ENCODE measurements around the gene TAOK3. TPM values are rescaled to one million over a fixed set of nuclear protein-coding genes. Genes with fewer than 3 reads are reported as not detected.

TAOK3 gene
- total and polyA plus RNA-seq, 9 of the 15 experiments (the other 6 are each of a cell fraction or from before 2014, with no cell fraction given) = 24.3 to 83.5 (median 47.1) TPM

DNA sequence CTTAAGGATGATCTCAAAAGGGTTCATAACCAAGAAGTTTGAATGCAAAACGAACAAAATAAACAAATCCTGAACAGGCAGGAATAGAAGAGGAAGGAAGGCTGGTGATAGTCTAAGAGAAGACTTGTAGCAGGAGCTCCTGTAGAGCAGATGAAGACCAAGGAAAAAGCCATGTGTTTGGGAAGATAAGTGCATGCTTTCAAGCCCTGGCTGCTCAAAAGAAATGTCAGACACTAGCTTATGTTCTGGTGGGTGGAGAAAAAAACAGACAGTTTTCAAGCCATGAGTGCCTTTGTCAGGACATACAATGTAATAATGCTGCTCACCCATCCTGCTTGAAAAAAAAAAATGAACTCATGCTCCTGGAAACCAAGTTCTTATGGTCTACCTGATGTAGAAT lies 27.4 kb downstream of the TAOK3 start (continued):
- TF ChIP-seq, protein P1, sequence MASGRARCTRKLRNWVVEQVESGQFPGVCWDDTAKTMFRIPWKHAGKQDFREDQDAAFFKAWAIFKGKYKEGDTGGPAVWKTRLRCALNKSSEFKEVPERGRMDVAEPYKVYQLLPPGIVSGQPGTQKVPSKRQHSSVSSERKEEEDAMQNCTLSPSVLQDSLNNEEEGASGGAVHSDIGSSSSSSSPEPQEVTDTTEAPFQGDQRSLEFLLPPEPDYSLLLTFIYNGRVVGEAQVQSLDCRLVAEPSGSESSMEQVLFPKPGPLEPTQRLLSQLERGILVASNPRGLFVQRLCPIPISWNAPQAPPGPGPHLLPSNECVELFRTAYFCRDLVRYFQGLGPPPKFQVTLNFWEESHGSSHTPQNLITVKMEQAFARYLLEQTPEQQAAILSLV (tag; IDR thresholded peaks at IDR 0.05) = no peak
- TF ChIP-seq SMARCB1 (IDR thresholded peaks at IDR 0.05; ENCODE audit: insufficient read length, low read depth) (no peak), TCFL5 (CRISPR knock-in tag; conservative IDR thresholded peaks at IDR 0.05) (no peak), NUFIP1 (IDR thresholded peaks at IDR 0.05; ENCODE audit: partially characterized antibody) (peak; percentile 58), MCM7 (IDR thresholded peaks at IDR 0.05) (no peak), HMGN3 (IDR thresholded peaks at IDR 0.05; ENCODE audit: borderline replicate concordance, extremely low read depth, insufficient read length, low read depth, low read length) (no peak), TCF3 (CRISPR knock-in tag; IDR thresholded peaks at IDR 0.05) (peak; percentile 87), ZEB2 (IDR thresholded peaks at IDR 0.05) (peak; percentile 32; the same call in 1 of the 2 replicates), SMARCE1 (IDR thresholded peaks at IDR 0.05) (peak; percentile 78), ASH1L (IDR thresholded peaks at IDR 0.05; ENCODE audit: borderline replicate concordance, low read depth, partially characterized antibody) (peak; percentile 39), SOX6 (IDR thresholded peaks at IDR 0.05) (peak; percentile 48), ARID1B (IDR thresholded peaks at IDR 0.05) (peak; percentile 93), RBBP5 (IDR thresholded peaks at IDR 0.05; ENCODE audit: borderline replicate concordance, insufficient read depth, low read length, poor library complexity, severe bottlenecking) (no peak), ZNF644 (tag; IDR thresholded peaks at IDR 0.05; ENCODE audit: low read depth) (0 out of 2 replicates have a peak, but pooled peaks have one; percentile 37)
- TF ChIP-seq, protein P2, sequence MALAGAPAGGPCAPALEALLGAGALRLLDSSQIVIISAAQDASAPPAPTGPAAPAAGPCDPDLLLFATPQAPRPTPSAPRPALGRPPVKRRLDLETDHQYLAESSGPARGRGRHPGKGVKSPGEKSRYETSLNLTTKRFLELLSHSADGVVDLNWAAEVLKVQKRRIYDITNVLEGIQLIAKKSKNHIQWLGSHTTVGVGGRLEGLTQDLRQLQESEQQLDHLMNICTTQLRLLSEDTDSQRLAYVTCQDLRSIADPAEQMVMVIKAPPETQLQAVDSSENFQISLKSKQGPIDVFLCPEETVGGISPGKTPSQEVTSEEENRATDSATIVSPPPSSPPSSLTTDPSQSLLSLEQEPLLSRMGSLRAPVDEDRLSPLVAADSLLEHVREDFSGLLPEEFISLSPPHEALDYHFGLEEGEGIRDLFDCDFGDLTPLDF (CRISPR knock-in tag; IDR thresholded peaks at IDR 0.05) = peak; percentile 27; the same call in 1 of the 2 replicates
- TF ChIP-seq, protein P3, sequence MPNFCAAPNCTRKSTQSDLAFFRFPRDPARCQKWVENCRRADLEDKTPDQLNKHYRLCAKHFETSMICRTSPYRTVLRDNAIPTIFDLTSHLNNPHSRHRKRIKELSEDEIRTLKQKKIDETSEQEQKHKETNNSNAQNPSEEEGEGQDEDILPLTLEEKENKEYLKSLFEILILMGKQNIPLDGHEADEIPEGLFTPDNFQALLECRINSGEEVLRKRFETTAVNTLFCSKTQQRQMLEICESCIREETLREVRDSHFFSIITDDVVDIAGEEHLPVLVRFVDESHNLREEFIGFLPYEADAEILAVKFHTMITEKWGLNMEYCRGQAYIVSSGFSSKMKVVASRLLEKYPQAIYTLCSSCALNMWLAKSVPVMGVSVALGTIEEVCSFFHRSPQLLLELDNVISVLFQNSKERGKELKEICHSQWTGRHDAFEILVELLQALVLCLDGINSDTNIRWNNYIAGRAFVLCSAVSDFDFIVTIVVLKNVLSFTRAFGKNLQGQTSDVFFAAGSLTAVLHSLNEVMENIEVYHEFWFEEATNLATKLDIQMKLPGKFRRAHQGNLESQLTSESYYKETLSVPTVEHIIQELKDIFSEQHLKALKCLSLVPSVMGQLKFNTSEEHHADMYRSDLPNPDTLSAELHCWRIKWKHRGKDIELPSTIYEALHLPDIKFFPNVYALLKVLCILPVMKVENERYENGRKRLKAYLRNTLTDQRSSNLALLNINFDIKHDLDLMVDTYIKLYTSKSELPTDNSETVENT (CRISPR knock-in tag; IDR thresholded peaks at IDR 0.05) = no peak
- TF ChIP-seq, protein P4, sequence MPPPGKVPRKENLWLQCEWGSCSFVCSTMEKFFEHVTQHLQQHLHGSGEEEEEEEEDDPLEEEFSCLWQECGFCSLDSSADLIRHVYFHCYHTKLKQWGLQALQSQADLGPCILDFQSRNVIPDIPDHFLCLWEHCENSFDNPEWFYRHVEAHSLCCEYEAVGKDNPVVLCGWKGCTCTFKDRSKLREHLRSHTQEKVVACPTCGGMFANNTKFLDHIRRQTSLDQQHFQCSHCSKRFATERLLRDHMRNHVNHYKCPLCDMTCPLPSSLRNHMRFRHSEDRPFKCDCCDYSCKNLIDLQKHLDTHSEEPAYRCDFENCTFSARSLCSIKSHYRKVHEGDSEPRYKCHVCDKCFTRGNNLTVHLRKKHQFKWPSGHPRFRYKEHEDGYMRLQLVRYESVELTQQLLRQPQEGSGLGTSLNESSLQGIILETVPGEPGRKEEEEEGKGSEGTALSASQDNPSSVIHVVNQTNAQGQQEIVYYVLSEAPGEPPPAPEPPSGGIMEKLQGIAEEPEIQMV (tag; conservative IDR thresholded peaks at IDR 0.05; ENCODE audit: low read depth) = no peak
- TF ChIP-seq, protein P5, sequence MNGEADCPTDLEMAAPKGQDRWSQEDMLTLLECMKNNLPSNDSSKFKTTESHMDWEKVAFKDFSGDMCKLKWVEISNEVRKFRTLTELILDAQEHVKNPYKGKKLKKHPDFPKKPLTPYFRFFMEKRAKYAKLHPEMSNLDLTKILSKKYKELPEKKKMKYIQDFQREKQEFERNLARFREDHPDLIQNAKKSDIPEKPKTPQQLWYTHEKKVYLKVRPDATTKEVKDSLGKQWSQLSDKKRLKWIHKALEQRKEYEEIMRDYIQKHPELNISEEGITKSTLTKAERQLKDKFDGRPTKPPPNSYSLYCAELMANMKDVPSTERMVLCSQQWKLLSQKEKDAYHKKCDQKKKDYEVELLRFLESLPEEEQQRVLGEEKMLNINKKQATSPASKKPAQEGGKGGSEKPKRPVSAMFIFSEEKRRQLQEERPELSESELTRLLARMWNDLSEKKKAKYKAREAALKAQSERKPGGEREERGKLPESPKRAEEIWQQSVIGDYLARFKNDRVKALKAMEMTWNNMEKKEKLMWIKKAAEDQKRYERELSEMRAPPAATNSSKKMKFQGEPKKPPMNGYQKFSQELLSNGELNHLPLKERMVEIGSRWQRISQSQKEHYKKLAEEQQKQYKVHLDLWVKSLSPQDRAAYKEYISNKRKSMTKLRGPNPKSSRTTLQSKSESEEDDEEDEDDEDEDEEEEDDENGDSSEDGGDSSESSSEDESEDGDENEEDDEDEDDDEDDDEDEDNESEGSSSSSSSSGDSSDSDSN (IDR thresholded peaks at IDR 0.05; ENCODE audit: borderline replicate concordance in 1 of 2, low read depth in 2 of 2, low read length in 2 of 2) = peak in 1 of 2 experiments; percentile 54; a peak in 1 of 4 replicates

All from K562 (cell line).